ENCODE measurements around the gene CNIH3.
A peak's percentile ranks its signal among the peaks of the same experiment; 100 is the strongest.

DNA sequence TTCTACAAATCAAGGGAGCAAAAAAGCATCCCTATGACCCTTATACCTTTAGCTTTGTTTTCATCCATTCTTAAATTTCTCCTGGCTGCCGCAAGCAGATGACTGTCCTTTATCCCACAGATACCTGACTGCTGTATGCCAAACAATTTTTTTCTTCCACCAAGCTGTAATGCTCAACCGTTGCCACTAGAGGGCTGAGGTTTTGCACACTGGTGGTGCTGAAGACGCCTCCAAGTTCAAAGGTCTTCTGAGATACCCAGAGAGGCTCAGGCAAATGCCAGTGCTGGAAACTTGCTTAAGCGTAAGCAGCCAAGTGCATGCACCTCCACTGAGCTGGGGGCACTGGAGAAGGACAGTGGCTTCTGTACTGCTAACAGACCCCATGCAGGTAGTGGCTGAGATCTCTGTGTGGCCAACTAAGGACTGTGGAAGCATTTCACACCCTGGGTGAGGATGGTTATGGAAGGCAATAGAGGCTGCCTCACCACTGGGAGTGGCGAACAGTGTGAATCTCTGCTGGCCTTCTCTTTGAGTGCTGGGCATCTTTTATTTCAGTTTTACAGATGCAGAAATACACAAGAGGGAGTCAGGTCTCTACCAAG lies 28.5 kb downstream of the CNIH3 start:
- TF ChIP-seq, protein P1, sequence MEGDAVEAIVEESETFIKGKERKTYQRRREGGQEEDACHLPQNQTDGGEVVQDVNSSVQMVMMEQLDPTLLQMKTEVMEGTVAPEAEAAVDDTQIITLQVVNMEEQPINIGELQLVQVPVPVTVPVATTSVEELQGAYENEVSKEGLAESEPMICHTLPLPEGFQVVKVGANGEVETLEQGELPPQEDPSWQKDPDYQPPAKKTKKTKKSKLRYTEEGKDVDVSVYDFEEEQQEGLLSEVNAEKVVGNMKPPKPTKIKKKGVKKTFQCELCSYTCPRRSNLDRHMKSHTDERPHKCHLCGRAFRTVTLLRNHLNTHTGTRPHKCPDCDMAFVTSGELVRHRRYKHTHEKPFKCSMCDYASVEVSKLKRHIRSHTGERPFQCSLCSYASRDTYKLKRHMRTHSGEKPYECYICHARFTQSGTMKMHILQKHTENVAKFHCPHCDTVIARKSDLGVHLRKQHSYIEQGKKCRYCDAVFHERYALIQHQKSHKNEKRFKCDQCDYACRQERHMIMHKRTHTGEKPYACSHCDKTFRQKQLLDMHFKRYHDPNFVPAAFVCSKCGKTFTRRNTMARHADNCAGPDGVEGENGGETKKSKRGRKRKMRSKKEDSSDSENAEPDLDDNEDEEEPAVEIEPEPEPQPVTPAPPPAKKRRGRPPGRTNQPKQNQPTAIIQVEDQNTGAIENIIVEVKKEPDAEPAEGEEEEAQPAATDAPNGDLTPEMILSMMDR (conservative IDR thresholded peaks at IDR 0.05), result peak; percentile 93
- no peak for TF ChIP-seq ZFX (IDR thresholded peaks at IDR 0.05)

Measured in C4-2B (cell line).